Skin epidermis (tissue), 12 donors: Measurements from ENCODE around the gene SSH2.

Experiments used
- H3K27ac ChIP-seq, 21 experiments: fragments of 200-600 bp; sonication (generic) in 11 of 21; one replicate each; pipeline ENCODE4 v1.5.0; 2020; ENCODE audit warnings: mild to moderate bottlenecking in 3 of 21, inconsistent platforms in 2 of 21, moderate library complexity in 2 of 21
- H3K4me3 ChIP-seq, 7 experiments: fragments of 200-600 bp; sonication (generic) in 2 of 7; one replicate each; pipeline ENCODE4 v1.5.0; 2020; ENCODE audit warnings: inconsistent platforms in 2 of 7, mild to moderate bottlenecking in 2 of 7, moderate library complexity in 1 of 7

Gene SSH2

GRCh38 chr17:29612094-29612403 is 318.0 kb downstream of the SSH2 start:
- H3K4me3 ChIP-seq: no peak overlapping the region

DNA sequence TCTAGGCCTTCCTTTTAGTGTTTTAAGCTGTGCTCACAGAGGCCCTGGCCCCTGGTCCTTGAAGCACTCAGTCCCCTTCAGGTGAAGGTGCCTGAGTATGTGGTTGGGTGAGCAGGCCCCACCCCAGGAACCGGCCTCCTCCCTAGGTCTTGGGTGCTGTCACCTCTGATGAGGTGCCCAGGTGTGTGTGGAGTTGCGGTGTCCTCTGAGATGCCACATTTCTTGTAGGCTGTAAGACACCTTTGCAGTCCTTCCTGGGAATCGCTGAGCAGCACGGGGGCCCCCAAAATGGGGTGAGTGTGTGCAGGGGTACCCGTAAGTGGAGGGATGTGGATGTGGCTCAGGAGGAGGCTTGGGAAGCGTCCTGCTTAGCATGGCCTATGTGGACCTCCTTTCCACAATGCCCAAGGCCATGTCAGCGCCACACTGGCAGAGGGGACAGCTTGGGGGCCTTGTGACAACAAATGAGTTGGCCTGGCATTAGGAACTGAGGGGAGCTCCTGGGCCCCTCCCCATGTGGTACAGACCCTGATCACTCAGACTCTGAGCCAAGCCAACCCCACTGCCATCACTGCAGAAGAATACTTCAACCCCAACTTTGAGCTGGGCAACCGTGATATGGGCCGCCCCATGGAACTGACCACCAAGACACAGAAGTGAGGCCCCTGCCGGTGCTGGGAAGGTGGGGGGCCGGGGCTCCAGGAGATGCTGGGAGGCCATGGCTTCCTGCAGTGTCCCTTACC is 318.5 kb downstream of the SSH2 start:
- H3K27ac ChIP-seq: no peak overlapping the region

More at GRCh38 chr17:29612094-29612403, 318.0 kb downstream of the SSH2 start:
- H3K27ac ChIP-seq: no peak overlapping the region

DNA sequence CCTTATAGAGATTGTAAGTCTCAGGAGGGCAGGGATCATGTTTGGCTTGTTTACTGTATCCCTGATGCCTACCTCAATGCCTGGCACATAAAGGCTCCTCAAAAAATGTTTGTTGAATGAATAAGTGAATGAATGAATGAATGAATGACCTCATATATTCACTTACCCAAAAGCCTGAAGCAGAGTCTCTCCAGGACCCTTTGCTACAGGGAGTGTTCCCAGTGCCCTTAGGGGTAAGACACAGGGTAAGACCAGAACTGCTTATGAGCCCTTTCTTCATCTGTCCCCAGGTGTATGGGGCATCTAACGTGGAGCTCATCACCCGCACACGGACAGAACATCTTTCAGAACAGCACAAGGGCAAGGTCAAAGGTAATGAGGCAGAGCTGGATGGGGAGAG is 319.6 kb downstream of the SSH2 start:
- Histone ChIP-seq H3K4me3 (no peak overlapping the region), H3K27ac (no peak overlapping the region)

More for the DNA sequence above, 318.5 kb downstream of the SSH2 start:
- H3K4me3 ChIP-seq: no peak overlapping the region

GRCh38 chr17:29608986-29609385 is 321.0 kb downstream of the SSH2 start:
- Histone ChIP-seq H3K27ac (no peak overlapping the region), H3K4me3 (no peak overlapping the region)

DNA sequence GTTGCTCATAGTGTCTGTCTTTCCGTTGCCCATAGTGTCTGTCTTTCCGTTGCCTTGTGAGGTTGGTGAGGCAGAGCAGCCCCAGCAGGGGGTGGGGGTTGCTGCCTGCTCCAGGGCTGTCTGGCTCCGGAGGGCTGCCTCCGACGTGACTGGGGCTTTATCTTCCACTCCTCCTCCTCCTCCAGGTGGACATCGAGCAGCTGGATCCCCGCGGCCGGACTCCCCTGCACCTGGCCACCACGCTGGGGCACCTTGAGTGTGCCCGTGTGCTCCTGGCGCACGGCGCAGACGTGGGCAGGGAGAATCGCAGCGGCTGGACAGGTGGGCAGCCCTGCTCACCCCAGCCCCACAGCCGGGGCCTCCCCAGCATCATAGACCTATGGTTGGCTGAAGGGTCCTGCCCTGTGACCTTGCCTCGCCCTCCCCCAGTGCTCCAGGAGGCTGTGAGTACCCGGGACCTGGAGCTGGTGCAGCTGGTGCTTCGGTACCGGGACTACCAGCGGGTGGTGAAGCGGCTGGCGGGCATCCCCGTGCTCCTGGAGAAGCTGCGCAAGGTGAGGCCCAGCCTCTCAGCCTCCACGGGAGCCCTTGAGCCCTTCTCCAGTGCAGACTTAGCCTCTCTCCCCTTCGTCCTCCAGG is 322.4 kb downstream of the SSH2 start:
- no peak overlapping the region for H3K27ac ChIP-seq

GRCh38 chr17:29603109-29603674 is 326.8 kb downstream of the SSH2 start:
- Histone ChIP-seq H3K4me3 (no peak overlapping the region), H3K27ac (no peak overlapping the region)

More for the DNA sequence above, 322.4 kb downstream of the SSH2 start:
- no peak overlapping the region for H3K4me3 ChIP-seq

DNA sequence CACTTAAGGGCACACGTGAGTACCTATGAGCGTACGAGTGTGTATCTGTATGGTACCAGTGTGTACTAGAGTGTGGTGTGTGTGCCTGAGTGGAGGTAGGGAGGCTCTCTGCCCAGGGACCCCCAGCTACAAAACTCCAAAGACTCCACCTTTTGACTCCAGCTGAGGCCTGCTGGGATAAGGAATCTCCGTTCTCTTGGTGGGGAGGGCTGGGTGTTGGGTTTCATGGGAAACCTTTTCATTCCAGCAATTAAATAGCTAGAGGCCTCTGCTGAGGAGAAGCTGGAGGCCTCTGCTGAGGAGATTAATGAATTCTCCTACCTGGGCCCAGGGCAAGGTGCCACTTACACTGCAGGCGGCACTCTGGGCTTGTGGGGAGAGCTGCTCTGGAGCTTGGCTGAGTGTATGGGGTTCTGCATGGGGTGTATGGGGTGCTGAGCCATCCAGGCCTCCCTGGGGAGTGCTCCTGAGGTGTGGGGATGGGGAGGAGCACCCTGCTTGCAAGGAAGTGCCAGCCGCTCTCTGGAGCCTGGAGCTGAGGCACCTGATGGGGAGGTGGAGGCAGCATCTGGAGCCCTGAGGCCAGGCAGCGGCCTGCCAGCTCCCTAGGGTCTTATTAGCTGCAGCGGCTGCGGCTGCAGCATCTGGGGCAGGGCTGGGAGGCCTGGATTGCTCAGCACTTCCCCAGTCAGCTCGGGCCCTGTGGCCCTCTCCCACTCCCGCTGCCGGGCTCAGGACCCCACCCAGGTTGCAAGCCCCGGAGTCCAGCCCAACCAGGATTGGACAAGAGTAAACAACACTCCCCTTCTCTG is 332.5 kb downstream of the SSH2 start:
- H3K27ac ChIP-seq: no peak overlapping the region
- no peak overlapping the region for H3K4me3 ChIP-seq

DNA sequence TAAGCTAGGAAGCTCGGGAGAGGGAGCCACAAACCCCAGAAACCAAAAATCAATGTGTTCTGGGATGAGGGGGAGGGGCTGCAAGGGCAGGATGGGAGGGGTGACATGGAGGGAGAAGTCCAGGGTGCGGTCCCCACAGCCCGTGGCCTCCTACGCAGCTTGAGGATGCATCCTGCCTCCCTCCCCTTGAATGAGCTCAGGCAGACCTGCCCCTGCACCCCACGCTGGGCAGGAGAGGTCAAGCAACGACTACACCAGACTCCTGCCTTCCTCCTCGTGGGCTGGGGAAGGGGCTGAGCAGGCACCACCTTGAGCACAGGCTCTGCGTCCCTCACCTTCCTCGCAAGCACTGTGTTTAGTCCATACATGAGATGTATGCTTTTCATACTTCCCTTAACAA is 333.2 kb downstream of the SSH2 start:
- H3K27ac ChIP-seq: peak overlapping the region in 2 of 21 experiments; percentile 25 to 30

DNA sequence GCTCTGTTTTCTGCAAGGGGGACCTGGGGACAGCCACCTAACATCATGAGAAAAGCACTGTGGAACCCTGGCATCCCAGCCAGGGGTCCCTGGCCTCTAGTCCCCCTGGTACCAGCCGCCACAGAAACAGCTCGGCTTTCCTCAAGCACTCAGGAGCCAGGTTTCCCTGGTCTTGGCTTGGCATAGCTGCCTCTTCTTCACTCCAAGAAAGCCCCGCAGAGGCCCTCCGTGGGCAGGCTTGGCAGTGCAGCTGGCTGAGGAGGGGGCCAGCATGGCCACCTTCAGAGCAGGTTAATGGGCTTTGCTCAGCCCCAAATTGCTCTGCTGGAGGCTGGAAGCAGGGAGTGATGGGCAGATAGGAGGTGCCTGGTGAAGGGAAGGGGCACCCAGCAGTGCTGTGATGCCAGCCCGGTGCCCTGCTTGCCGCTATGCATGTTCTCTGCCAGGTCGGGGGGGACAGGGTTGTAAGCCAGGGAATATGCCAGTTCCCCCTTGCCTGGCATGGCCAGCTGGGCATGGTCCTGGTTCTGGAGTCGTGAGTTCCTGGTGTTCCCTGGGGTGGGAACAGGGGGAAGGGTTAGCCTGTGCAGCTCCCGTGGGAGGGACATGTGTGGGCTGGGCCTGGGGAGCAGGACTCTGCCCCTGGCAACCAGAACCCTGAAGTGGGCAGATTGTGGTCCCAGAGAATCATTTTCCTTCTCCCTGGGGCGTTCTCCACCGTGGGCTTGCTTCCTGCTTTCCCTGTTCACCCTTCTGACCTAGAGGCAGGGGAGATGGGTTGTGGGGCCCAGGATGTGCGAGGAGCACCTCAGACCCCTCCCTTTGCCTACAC is 333.9 kb downstream of the SSH2 start:
- Histone ChIP-seq H3K4me3 (no peak overlapping the region), H3K27ac (peak overlapping the region in 3 of 21 experiments; percentile 1 to 42 (median 37))

More for the DNA sequence above, 333.2 kb downstream of the SSH2 start:
- H3K4me3 ChIP-seq: no peak overlapping the region

- H3K27ac ChIP-seq: peak overlapping the region in 2 of 21 experiments; percentile 37 to 42
- H3K4me3 ChIP-seq: no peak overlapping the region
These were observed 334.7 kb downstream of the SSH2 start for GRCh38 chr17:29595107-29595942.

DNA sequence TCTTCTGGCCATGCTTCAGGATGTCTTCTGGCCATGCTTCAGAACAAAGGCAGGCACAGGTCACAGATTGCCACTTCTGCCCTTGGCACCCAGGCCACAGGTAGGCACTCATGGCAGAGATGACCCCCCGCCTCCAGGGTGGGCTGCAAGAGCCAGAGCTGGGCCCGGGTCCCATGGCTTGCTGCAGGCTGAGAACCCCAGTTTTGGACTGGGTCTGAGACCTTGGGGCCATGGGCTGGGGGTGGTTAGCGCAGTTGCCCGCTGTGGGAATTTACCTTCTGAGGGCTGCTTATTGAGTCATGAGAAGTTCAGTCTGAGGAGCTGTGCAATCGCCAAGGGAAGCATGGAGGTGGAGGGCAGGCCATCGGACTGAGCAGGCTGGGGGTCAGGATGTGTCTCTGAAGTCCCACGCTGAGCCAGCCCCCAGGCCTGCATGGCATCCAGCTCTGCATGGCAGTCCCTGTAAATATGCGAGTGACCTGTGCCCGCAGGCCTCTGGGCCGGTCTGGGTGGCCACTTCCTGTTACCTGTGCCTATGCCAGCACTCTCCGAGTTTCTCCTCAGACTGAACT is 335.4 kb downstream of the SSH2 start:
- Histone ChIP-seq H3K27ac (peak overlapping the region in 2 of 21 experiments; percentile 68 to 77), H3K4me3 (peak overlapping the region in 2 of 7 experiments; percentile 49 to 73)

DNA sequence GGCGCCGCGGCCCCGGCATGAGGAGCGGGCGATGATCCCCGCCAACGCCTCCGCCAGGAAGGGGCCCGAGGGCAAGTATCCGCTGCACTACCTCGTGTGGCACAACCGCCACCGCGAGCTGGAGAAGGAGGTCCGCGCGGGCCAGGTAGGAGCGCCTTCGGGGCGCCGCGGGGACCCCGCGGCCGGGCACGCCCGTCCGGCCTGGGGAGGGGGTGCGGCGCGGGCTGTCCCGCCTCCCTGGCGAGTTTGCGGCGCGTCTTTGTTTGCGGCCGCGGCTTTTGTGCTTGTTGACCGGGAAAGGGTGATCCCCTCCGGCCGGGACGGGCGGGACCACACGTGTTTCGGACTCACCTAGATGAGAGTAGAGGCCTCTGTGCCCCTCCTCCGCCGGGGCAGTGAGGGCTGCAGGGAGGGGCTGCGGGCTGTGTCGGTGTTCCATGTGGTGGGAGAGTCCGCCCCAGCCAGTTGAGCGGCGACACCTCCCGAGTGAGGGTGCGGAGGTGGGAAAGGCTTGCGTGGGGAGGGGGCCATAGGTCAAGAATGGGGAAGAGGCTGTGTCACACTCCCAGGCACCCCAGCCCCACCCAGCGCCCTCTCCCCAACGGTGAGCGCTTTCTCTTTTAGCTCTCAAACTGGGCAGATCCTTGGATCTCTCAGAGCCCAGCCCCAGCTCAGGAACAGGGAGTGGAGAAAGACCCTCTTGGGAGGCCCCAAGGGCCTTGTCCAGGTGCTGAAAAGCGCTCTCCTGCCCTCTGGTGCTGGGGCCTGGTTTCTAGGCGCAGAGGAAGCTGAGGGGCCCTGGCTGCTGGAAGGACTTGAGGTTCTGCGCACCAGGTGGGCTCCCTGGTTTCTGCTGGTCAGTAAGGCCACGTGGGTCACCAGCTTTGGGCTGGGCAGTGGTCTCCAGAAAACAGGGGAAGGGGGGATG is 336.2 kb downstream of the SSH2 start:
- Histone ChIP-seq H3K4me3 (peak overlapping the region; percentile 44 to 73 (median 52)), H3K27ac (peak overlapping the region in 9 of 21 experiments; percentile 13 to 83 (median 42))

DNA sequence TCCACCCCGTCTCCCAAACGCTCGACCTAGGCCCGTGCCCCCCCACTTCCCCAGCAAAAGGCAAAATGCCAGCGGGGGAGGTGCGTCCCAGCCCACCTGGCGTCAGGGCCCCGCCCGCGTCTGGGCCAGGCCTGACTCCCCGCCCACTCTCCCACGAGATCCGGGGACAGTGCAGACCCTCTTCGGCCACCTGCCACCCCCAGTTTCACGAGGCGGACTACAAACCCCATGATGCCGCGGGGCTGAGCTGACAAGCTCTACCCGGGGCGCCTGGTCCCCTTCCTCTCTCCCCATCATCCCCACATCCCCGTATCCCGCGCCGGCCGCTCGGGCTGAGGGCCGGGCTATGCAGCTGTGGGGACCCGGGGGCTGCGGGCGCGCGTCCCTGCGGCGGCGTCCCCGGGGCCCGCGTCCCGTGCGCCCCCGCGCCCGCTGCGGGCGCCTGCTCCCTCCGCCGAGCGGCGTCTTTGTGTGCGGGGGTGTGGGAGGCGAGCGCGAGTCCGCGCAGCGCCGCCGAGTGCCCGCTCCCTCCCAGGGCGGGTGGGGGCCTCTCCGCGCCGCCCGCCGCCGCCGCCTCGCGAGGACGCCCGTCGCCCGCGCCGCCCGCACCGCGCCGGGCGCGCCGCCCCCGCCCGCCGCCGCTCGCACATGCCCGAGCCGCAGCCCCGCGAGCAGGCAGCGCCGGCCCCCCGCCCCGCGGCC is 337.0 kb downstream of the SSH2 start, which contains the start of gene ANKRD13B:
Gene ANKRD13B, plus strand, starts transcription at position 283 of the 702 bp plus-strand sequence. CDS start 490 bp downstream, outside the sequence.
- Histone ChIP-seq H3K27ac (peak within 1 kb of the TSS in 15 of 21 experiments; percentile 18 to 96 (median 85)), H3K4me3 (peak within 1 kb of the TSS; percentile 48 to 73 (median 54))

GRCh38 chr17:29591737-29592608 is 338.1 kb downstream of the SSH2 start:
- Histone ChIP-seq H3K4me3 (peak overlapping the region in 5 of 7 experiments; percentile 7 to 73 (median 25)), H3K27ac (peak overlapping the region in 18 of 21 experiments; percentile 18 to 96 (median 87))

GRCh38 chr17:29591146-29591736 is 338.8 kb downstream of the SSH2 start:
- H3K4me3 ChIP-seq: peak overlapping the region in 5 of 7 experiments; percentile 7 to 73 (median 19)
- H3K27ac ChIP-seq: peak overlapping the region in 20 of 21 experiments; percentile 34 to 96 (median 86)
